AG04449 (cell line): ENCODE data around the gene PTPRG.

ENCODE experiments used
- CTCF ChIA-PET: fragments of 350-600 bp; formaldehyde crosslinking; extraction: SDS; loops from one replicate; lab custom pipeline; 2021; ENCODE audit warnings: antibody characterized with exemption; lab: Yijun Ruan, JAX
- POLR2A ChIA-PET: fragments of 400-600, 350-600 bp; formaldehyde crosslinking; extraction: SDS; loops from one replicate; lab custom pipeline; 2020; ENCODE audit warnings: antibody characterized with exemption, inconsistent platforms; lab: Yijun Ruan, JAX
- DNase-seq: peaks from one replicate; pipeline ENCODE4 v3.0.0-alpha.2; 2010; ENCODE audit warnings: low read depth, low spot score
- H3K4me3 ChIP-seq: 2 replicates; pipeline ENCODE4 v1.5.1; 2011; ENCODE audit warnings: low read depth, mild to moderate bottlenecking, control low read depth, low read length
- TF ChIP-seq, protein P1 (sequence below): IDR thresholded peaks from one replicate; pipeline ENCODE4 v1.5.1; 2011; ENCODE audit warnings: mild to moderate bottlenecking, moderate library complexity, low read length, control low read depth, inconsistent platforms; ENCODE audit not compliant: insufficient read depth; ENCODE audit errors: missing control alignments

PTPRG gene

DNA sequence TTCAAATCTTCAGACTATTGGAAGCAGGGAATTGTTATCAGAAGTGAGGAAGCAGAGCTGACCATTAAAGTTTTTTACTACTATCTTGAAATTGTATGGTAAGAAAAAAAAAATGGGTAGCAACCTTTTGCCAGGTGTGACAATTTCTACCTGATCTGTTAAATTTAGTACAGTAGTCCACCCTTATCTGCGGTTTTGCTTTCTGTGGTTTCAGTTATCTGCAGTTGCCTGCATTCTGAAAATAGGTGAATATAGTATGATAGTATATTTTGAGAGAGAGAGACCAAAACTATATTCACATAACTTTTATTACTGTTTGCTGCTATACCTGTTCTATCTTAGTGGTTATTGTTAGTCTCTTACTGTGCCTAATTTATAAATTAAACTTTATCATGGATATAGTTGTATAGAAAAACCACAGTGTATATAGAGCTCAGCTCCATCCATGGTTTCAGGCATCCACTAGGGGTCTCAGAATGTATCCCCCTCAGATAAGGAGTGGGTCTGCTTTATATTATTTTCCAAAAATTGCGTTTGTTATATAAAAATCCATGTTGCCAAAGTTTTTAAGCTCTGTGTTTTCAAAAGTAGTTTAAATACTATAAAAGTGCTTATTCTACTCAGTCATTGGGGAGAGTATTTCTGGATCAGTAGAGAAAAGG is 69.9 kb downstream of the PTPRG start:
- H3K4me3 ChIP-seq, result no peak overlapping the region
- TF ChIP-seq, protein P1, sequence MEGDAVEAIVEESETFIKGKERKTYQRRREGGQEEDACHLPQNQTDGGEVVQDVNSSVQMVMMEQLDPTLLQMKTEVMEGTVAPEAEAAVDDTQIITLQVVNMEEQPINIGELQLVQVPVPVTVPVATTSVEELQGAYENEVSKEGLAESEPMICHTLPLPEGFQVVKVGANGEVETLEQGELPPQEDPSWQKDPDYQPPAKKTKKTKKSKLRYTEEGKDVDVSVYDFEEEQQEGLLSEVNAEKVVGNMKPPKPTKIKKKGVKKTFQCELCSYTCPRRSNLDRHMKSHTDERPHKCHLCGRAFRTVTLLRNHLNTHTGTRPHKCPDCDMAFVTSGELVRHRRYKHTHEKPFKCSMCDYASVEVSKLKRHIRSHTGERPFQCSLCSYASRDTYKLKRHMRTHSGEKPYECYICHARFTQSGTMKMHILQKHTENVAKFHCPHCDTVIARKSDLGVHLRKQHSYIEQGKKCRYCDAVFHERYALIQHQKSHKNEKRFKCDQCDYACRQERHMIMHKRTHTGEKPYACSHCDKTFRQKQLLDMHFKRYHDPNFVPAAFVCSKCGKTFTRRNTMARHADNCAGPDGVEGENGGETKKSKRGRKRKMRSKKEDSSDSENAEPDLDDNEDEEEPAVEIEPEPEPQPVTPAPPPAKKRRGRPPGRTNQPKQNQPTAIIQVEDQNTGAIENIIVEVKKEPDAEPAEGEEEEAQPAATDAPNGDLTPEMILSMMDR, result no peak
- CTCF ChIA-PET, result interaction anchor here (0.9 kb wide), 1 partner anchor 66 kb away, joined by 3 read pairs; no protein-coding TSS in a partner anchor
- no peak for DNase-seq
- POLR2A ChIA-PET, result interaction anchor here (1.2 kb wide), 1 partner anchor 297 kb away, joined by 3 read pairs; no protein-coding TSS in a partner anchor

DNA sequence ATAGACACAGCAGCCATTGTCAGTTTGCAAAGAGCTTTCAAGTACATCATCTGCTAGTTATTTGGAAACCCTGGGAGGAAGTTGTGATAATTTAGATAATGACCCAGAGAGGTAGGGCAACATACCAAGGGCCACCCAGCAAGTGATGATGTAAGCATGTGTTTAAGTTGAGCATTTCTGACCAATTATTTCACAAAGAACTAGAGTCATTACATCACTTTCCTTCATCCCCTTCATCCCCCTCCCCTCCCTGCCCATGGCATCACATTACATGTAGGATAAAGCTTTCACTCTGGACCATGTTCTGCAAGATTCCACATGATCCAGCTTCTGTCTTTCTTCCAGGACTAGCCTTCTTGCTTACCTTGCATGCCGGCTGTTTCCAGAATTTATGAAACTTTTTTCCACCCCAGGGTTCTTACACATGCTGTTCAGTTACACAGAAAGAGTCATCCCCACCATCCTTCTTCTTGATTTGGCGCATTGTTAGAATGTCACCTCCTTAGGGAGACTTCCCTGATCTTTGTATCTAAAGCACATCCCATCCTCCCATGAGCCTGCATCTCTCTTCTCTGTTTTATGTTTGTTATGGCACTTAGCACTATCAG is 71.3 kb downstream of the PTPRG start:
- DNase-seq, result no peak
- CTCF ChIA-PET, result no interaction called here
- POLR2A ChIA-PET, result no interaction called here
- H3K4me3 ChIP-seq, result no peak overlapping the region
- TF ChIP-seq, protein P1, result no peak

DNA sequence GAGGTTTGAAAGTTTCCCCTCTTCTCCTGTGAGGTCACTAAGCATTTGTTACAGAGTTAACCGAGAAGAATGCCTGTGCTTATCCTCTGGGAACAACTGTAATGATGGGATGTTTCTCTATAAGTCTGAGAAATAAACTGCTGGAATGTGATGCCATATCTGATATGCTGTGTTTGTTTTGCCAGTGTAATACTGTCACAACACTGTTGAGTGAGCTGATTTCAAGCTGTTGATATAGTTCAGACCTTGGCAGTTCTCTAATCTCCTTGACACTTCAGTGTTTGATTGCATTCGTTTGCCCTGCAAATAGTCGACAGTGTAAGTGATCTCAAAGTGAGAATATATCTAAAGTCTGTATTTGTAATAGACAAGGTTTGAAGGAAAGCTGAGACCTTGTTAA is 73.3 kb downstream of the PTPRG start:
- POLR2A ChIA-PET, result no interaction called here
- CTCF ChIA-PET, result interaction anchor here (0.9 to 1.7 kb wide), 4 partner anchors 11 to 554 kb away, joined by 3 to 6 read pairs (median 3); no protein-coding TSS in a partner anchor
- TF ChIP-seq, protein P1, result no peak
- DNase-seq, result no peak
- no peak overlapping the region for H3K4me3 ChIP-seq

DNA sequence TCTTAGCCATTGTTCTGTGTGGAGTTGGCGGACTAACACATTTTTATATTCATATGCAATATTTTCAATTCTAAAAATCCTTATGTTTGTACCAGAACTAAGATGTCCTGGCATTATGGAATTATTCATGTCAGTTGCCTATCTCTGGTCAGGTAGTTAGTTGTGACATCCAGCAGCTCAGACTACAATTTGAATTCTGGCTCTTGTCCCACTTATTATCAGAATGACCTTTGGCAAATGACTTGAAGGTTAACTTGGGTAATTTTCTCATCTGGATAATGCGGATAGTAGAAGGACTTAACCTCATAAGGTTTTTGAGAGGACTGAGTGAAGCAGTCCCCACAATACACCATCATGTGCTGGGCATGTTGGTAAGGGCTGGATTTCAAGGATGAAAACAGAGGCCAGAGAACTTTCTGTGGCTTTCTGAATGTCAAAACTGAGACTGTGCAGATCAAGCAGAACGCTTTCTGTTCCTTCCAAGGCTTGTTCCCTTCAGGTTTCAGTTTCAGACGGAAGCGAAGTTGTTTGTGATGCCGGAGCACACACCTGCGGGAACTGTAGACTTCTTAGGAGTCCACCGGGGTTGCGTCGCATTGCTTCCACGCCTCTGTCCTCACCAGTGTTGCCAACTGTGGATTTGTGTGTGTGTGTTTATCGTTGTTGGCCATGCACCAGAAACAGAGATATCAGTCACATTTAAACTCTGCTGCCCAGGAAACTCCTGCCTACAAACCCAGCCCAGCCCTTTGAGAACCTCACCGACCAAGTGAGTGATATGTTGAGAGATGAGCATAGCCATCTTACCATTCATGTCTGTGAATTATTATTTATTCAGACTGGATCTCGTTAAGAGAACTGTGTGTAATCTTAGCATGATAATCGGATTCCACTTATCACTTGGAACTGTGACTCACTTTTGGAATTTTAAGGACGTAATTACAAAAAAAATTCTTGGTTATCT is 76.0 kb downstream of the PTPRG start:
- ChIA-PET POLR2A (no interaction called here), CTCF (no interaction called here)
- H3K4me3 ChIP-seq, result no peak overlapping the region
- TF ChIP-seq, protein P1, result no peak
- DNase-seq, result no peak

DNA sequence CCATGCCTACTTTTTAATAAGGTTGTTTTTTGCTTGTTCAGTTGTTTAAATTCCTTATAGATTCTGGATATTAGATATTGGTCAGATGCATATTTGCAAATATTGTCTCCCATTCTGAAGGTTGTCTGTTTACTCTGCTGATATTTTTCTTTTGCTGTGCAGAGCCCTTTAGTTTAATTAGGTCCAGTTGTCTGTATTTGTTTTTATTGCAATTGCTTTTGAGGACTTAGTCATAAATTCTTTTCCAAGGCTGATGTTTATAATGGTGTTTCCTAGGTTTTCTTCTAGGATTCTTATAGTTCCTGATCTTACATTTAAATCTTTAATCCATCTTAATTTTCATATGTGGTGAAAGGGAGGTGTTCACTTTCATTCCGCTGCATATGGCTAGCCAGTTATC is 77.4 kb downstream of the PTPRG start:
- no peak overlapping the region for H3K4me3 ChIP-seq
- CTCF ChIA-PET, result no interaction called here
- POLR2A ChIA-PET, result no interaction called here
- TF ChIP-seq, protein P1, result no peak
- no peak for DNase-seq

DNA sequence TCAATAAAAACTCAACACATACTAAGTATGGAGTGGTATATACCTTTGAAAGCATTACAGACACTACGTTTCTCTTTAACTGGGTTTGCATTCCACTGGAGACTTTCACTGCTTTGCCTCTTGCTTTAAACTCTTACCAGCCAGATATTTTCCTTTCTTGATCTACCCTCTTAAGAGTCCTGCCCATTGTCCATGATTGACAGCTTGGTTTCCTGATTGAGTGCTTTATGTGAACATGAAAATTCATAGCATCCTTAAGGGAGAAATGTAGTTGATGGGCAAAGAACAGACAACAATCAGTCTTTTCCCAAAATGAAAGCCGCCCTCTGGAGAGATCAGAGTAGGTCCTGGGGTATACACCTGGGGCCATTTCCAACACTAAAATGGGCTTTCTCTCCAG is 78.6 kb downstream of the PTPRG start:
- TF ChIP-seq, protein P1, result no peak
- ChIA-PET POLR2A (no interaction called here), CTCF (no interaction called here)
- no peak overlapping the region for H3K4me3 ChIP-seq
- DNase-seq, result no peak
